ENCODE measurements around the gene MAML2. TPM values are rescaled to one million over a fixed set of nuclear protein-coding genes. Genes with fewer than 3 reads are reported as not detected.

Gene MAML2
- total and polyA plus RNA-seq, 4 donors: 3.8 to 41.8 (median 13.7) TPM

DNA sequence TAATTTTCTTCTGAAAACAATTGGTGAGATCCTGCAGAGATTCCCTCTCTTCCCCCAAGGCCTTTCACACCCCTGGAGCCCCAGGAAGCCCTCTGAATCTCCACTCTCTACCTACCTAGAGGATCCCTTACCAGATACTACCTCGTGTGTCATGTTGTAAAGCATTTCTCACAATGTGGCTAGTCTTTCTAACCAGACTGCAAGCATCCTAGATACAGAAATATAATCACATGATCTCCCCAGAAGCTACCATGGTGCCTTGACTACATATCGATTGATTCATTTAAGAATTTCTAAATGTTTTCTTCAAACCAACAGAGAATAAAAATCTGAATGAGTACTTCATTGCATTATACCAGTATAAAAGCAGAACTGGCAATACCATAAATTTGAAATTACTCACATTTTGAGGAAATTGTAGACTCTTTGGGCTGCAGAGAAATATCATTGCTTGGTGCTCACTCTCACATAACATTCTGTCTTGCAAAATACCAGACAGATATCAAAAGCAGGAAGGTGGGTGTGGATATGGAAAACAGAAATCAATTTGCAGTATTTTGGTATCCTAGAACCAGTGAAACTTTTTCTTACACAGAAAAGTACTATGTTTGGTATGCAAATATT, 113.5 kb downstream of the MAML2 start:
- peaks cover 6 to 33% (median 11%) of the 10 kb centered on the region in 5 donors for H3K4me1 ChIP-seq (ENCODE audit: control insufficient read depth in 5 of 5, insufficient read depth in 5 of 5, low read length in 5 of 5)
- H3K36me3 ChIP-seq (ENCODE audit: control insufficient read depth in 4 of 4, insufficient read depth in 4 of 4, low read length in 4 of 4): peaks cover 0 to 3% (median 0%) of the 10 kb centered on the region in 4 donors
- H3K27me3 ChIP-seq (ENCODE audit: control insufficient read depth in 3 of 3, insufficient read depth in 3 of 3, low read length in 2 of 3): no peaks in the 10 kb centered on the region
- TF ChIP-seq, protein P1, sequence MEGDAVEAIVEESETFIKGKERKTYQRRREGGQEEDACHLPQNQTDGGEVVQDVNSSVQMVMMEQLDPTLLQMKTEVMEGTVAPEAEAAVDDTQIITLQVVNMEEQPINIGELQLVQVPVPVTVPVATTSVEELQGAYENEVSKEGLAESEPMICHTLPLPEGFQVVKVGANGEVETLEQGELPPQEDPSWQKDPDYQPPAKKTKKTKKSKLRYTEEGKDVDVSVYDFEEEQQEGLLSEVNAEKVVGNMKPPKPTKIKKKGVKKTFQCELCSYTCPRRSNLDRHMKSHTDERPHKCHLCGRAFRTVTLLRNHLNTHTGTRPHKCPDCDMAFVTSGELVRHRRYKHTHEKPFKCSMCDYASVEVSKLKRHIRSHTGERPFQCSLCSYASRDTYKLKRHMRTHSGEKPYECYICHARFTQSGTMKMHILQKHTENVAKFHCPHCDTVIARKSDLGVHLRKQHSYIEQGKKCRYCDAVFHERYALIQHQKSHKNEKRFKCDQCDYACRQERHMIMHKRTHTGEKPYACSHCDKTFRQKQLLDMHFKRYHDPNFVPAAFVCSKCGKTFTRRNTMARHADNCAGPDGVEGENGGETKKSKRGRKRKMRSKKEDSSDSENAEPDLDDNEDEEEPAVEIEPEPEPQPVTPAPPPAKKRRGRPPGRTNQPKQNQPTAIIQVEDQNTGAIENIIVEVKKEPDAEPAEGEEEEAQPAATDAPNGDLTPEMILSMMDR (IDR thresholded peaks at IDR 0.05; ENCODE audit: control extremely low read depth, extremely low read depth): no peak
- DNase-seq: no peak
- H3K27ac ChIP-seq (ENCODE audit: low read depth in 1 of 2, low read length in 1 of 2): no peak overlapping the region
- no peak overlapping the region for H3K4me3 ChIP-seq
- H3K9ac ChIP-seq (ENCODE audit: insufficient read depth in 1 of 2, low read length in 2 of 2): no peak overlapping the region
- 73 to 76% methylated on average over 2 of the region's 2 CpGs for WGBS, 2 donors
- no peaks in the 10 kb centered on the region for H3K9me3 ChIP-seq (ENCODE audit: control insufficient read depth in 4 of 4, insufficient read depth in 3 of 4, low read length in 3 of 4)
- no peak for ATAC-seq (ENCODE audit: insufficient read depth, low FRiP score)

DNA sequence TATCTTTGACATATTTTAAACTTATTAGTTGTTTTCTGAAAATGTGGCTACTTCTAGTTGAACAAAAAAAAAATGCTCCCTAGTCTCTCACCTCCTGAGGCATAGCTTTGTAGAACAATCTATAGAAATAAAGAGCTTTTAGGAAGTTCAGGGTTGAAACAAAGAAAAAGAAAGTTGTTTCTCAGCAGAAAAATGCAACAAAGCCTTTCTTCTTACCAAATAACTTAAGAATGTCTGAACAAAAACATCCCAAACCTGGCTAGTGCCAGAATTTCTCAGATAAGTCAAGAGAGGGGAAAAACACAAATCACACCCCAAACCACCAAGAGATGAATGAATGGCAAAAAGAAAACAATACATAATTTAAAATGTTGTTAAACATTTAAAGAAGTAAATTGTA, 114.1 kb downstream of the MAML2 start:
- no peak overlapping the region for H3K9ac ChIP-seq (ENCODE audit: insufficient read depth in 1 of 2, low read length in 2 of 2)
- peaks cover 6 to 33% (median 15%) of the 10 kb centered on the region in 5 donors for H3K4me1 ChIP-seq (ENCODE audit: control insufficient read depth in 5 of 5, insufficient read depth in 5 of 5, low read length in 5 of 5)
- peaks cover 0 to 3% (median 0%) of the 10 kb centered on the region in 4 donors for H3K36me3 ChIP-seq (ENCODE audit: control insufficient read depth in 4 of 4, insufficient read depth in 4 of 4, low read length in 4 of 4)
- DNase-seq (peak in 1 of 3 donors; percentile 69), ATAC-seq (ENCODE audit: insufficient read depth, low FRiP score) (no peak)
- H3K9me3 ChIP-seq (ENCODE audit: control insufficient read depth in 4 of 4, insufficient read depth in 3 of 4, low read length in 3 of 4): no peaks in the 10 kb centered on the region
- H3K27ac ChIP-seq (ENCODE audit: low read depth in 1 of 2, low read length in 1 of 2): peak overlapping the region in 1 of 2 donors; percentile 70
- H3K4me3 ChIP-seq: no peak overlapping the region
- TF ChIP-seq, protein P1 (IDR thresholded peaks at IDR 0.05; ENCODE audit: control extremely low read depth, extremely low read depth): no peak
- H3K27me3 ChIP-seq (ENCODE audit: control insufficient read depth in 3 of 3, insufficient read depth in 3 of 3, low read length in 2 of 3): no peaks in the 10 kb centered on the region

DNA sequence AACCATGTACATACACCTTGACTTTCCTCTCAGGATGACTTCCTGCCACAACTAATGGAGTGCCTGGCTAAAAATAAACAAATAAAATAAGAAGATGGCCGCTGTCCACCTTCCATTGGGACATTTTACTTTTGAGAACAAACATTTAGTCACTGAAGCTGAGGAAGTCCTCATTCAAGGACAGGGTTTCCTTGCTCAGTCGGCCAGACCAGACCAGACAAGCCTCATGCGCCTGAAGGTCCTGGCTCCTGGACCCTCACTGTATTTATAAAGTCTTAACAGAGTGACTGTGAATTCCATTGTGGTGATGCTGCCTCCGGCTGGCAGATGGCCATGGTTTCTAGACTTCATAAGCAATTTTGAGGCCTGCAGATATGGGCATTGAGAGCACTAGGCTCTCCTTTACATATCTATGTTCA, 114.5 kb downstream of the MAML2 start:
- Histone ChIP-seq H3K4me3 (no peak overlapping the region), H3K36me3 (ENCODE audit: control insufficient read depth in 4 of 4, insufficient read depth in 4 of 4, low read length in 4 of 4) (peaks cover 0 to 3% (median 0%) of the 10 kb centered on the region in 4 donors), H3K9ac (ENCODE audit: insufficient read depth in 1 of 2, low read length in 2 of 2) (peak overlapping the region in 1 of 2 donors; percentile 63), H3K9me3 (ENCODE audit: control insufficient read depth in 4 of 4, insufficient read depth in 3 of 4, low read length in 3 of 4) (no peaks in the 10 kb centered on the region), H3K27me3 (ENCODE audit: control insufficient read depth in 3 of 3, insufficient read depth in 3 of 3, low read length in 2 of 3) (no peaks in the 10 kb centered on the region), H3K27ac (ENCODE audit: low read depth in 1 of 2, low read length in 1 of 2) (peak overlapping the region; percentile 70 to 82), H3K4me1 (ENCODE audit: control insufficient read depth in 5 of 5, insufficient read depth in 5 of 5, low read length in 5 of 5) (peaks cover 6 to 33% (median 15%) of the 10 kb centered on the region in 5 donors)
- 50 to 69% methylated on average over 4 of the region's 4 CpGs for WGBS, 2 donors
- TF ChIP-seq, protein P1 (IDR thresholded peaks at IDR 0.05; ENCODE audit: control extremely low read depth, extremely low read depth): no peak
- ATAC-seq (ENCODE audit: insufficient read depth, low FRiP score) (peak; percentile 28), DNase-seq (peak; percentile 91 to 97 (median 97))
